Natural killer cell treated with Interleukin-12 subunit alpha and Interleukin-12 subunit beta and Interleukin-15 and Interleukin-18, amount 100 ng/mL, for 72 hours (primary cell): ENCODE measurements around the gene CALU. TPM values are rescaled to one million over a fixed set of nuclear protein-coding genes. Genes with fewer than 3 reads are reported as not detected.

Experiments
- ATAC-seq, 2 donors: fragments of 150-1000 bp; cut with Tn5 transposase in 1 of 2; sonication (Bioruptor Pico), chemical (Tn5 transposase) in 1 of 2; 2 replicates each; pipeline ENCODE4 v1.10.0; 2021
- DNase-seq: peaks from one replicate; pipeline ENCODE4 v3.0.0; 2022; ENCODE audit warnings: low spot score
- H3K27ac Mint-ChIP-seq, 2 donors: 1 replicate in 1 of 2; 2 replicates in 1 of 2; pipeline ENCODE4 v1.8.0; 2022; ENCODE audit warnings: mixed read lengths in 2 of 2, mild to moderate bottlenecking in 1 of 2, moderate library complexity in 1 of 2
- H3K27me3 Mint-ChIP-seq, 2 donors: 1 replicate in 1 of 2; 2 replicates in 1 of 2; pipeline ENCODE4 v1.8.0; 2022; ENCODE audit warnings: mixed read lengths in 2 of 2
- H3K36me3 Mint-ChIP-seq: one replicate; pipeline ENCODE4 v1.8.0; 2022; ENCODE audit warnings: mixed read lengths
- H3K4me1 Mint-ChIP-seq, 2 donors: 1 replicate in 1 of 2; 2 replicates in 1 of 2; pipeline ENCODE4 v1.8.0; 2022; ENCODE audit warnings: low read depth in 2 of 2, mixed read lengths in 2 of 2, mild to moderate bottlenecking in 1 of 2
- H3K4me3 Mint-ChIP-seq: one replicate; pipeline ENCODE4 v1.8.0; 2022; ENCODE audit warnings: mixed read lengths
- H3K9me3 Mint-ChIP-seq: 2 replicates; pipeline ENCODE4 v1.8.0; 2022; ENCODE audit warnings: mixed read lengths
- total RNA-seq, 2 donors: library from RNA; stranded (reverse); gene quantifications; one replicate each; pipeline ENCODE4 v1.2.3, GENCODE V29; 2022

The CALU gene
- total RNA-seq, 2 donors from 2014 or later, result 46.3 to 60.5 TPM

DNA sequence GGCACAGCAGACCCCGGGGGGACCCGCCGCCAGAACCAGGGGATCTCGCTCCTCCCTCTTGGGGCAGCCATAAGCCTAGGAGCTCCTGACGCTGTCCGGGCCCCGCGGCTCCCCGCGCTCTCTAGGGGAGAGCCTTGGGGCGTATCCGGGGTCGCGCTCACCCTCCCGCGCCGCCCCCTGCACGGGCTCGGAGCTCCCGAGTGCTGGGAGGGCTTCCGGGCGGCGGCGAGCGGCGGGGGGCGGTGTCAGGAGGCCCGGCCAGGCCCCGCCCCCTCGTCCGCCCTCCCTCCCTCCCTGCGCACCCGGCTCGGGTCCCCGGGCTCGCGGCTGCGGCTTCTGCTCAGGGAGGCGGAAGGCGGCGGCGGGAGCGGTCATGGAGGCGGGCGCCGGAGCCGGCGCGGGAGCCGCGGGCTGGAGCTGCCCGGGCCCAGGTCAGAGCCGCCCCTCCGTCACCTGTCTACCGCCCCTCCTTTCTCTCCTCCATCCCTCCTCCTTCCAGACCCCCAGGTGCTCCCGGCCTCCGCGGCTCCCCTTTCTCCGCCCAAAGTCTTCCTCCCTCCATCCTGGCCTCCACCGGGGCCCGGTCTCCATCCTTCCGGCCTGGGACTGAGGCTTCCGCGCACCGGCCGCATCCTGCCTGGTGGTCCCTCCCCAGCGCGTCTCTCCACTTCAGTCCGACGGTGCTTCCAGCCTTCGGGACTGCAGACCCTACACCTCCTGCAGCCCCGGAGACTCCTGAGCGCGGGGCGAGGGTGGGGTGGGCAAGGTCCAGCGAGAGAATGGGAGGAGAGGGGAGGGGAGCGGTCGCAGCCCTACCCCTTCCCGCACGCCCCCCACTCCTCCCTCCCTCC, 52.2 kb downstream of the CALU start, which contains the start of gene CCDC136:
Gene CCDC136, plus strand, starts transcription at position 848 of the 851 bp plus-strand sequence. CDS start 444 bp downstream, outside the sequence.
- peak; percentile 95 to 96 for ATAC-seq
- DNase-seq, result peak; percentile 84
- Mint-ChIP-seq H3K27ac (no peak within 1 kb of the TSS), H3K4me3 (peak within 1 kb of the TSS; percentile 85), H3K9me3 (no peaks in the 10 kb centered on the region), H3K27me3 (no peaks in the 10 kb centered on the region), H3K36me3 (no peaks in the 10 kb centered on the region), H3K4me1 (peaks cover 4 to 7% of the 10 kb centered on the region in 2 donors)

DNA sequence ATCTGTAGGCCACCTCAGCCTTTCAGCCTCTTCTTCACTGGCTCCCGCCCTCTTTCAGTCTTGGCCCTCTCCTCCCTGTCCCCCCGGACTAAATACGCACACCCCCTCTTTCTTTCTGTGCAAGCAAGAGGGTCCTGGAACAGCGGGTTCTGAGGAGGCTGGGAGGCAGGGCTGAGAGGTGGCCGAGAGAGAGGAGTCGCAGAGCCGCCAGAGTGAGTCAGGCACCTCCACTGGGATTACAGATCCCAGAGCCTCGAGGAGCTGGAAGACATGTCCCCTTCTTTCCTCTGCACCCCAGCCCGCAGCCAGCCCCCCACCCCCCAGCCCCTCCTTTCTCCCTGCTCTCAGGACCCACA, 52.8 kb downstream of the CALU start:
- H3K4me1 Mint-ChIP-seq, result peaks cover 4 to 7% of the 10 kb centered on the region in 2 donors
- H3K27ac Mint-ChIP-seq, result no peak overlapping the region

DNA sequence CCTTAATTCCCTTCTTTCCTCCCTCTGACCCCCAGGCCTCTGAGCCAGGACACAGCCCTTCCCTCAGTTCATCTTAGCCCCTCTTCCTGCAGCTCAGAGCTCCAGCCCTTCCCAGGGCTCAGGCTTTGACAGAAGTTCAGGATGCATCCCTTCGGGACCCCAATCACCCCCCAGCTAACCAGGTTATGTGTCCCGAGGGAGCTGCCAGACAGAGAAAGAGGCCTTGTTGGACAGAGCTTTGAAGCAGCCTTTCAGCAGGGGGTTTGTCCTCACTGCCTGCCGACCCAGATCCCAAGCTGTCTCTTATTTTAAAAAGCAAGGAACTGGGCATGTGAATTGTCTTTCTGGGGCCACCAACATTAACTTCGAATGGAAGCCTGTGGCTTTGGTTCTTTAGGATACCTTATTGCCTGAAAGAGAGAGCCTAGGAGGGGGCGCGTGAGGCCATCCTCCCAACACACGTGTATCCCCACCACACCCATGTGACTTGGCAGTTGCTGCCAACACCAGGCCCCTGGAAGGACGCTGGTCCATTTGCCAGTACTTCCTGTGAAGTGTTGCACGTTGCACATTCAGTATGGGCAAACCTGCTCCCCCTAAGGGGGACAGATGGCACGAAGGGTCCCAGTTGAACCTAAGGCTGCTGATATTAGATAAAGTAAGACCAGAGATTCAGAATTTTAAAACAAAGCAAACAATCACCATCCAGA, 53.5 kb downstream of the CALU start:
- ATAC-seq (no peak), DNase-seq (no peak)
- Mint-ChIP-seq H3K27ac (no peak overlapping the region), H3K4me3 (peak overlapping the region; percentile 85), H3K27me3 (no peaks in the 10 kb centered on the region), H3K36me3 (no peaks in the 10 kb centered on the region), H3K4me1 (peaks cover 4 to 7% of the 10 kb centered on the region in 2 donors), H3K9me3 (no peaks in the 10 kb centered on the region)

More for the DNA sequence above, 52.8 kb downstream of the CALU start:
- no peaks in the 10 kb centered on the region for H3K9me3 Mint-ChIP-seq
- H3K27me3 Mint-ChIP-seq, result no peaks in the 10 kb centered on the region
- ATAC-seq, result no peak
- no peak for DNase-seq
- H3K36me3 Mint-ChIP-seq, result no peaks in the 10 kb centered on the region
- peak overlapping the region; percentile 85 for H3K4me3 Mint-ChIP-seq

DNA sequence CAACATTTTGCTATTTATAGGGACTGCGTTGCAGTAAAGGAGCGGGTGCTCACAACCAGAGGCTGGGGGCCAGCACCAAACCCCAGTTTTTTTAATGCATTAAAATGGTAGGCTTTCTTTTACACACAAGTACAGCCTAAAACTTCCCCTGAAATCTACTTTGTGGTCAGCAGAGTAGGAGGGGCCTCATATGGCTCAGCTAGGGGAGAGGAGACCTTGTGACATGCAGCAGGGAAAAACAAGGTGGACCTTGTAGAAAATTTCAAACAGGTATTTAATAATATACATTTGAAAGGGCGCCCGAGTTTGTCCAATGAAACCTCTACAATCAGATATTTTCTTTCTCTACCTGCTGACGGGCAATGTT, 54.0 kb downstream of the CALU start:
- ATAC-seq, result no peak
- Mint-ChIP-seq H3K4me3 (no peak overlapping the region), H3K36me3 (no peaks in the 10 kb centered on the region), H3K27me3 (no peaks in the 10 kb centered on the region), H3K27ac (no peak overlapping the region), H3K9me3 (no peaks in the 10 kb centered on the region), H3K4me1 (peaks cover 4 to 7% of the 10 kb centered on the region in 2 donors)
- DNase-seq, result no peak

DNA sequence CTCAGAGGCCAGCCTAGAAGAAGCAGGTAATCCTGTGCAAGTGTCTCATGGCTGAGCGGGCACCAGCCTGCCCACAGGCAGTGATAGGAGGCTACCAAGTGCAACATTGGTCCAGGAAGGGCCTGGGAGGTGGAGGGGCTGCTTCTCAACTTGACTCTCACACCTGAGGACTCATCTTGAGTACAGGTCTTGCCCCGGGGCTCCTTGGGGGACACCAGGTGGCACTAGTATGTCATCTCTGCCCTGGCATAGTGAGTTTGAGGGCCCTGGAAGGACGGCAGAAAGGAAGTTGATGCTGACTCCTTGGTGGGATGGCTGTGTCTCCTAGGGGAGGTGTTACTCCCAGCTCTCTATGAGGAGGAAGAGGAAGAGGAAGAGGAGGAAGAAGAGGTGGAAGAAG, 54.9 kb downstream of the CALU start:
- H3K27ac Mint-ChIP-seq, result no peak overlapping the region
- H3K36me3 Mint-ChIP-seq, result no peaks in the 10 kb centered on the region
- H3K4me3 Mint-ChIP-seq, result no peak overlapping the region
- no peak for ATAC-seq
- DNase-seq, result no peak
- peaks cover 4 to 7% of the 10 kb centered on the region in 2 donors for H3K4me1 Mint-ChIP-seq
- no peaks in the 10 kb centered on the region for H3K27me3 Mint-ChIP-seq
- H3K9me3 Mint-ChIP-seq, result no peaks in the 10 kb centered on the region

DNA sequence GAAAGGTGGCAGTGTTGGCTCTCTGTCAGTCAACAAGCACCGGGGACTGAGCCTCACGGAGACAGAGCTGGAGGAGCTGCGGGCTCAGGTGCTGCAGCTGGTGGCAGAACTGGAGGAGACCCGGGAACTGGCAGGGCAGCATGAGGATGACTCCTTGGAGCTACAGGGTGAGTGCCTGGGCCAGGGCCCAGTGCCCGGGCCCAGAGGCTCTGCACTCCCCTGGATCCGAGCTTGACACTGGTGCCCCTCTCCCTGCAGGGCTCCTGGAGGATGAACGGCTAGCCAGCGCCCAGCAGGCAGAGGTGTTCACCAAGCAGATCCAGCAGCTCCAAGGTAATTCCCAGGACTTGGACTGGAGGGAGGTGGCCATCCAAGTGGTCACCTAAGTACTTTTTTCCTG, 55.3 kb downstream of the CALU start:
- H3K27ac Mint-ChIP-seq, result no peak overlapping the region

DNA sequence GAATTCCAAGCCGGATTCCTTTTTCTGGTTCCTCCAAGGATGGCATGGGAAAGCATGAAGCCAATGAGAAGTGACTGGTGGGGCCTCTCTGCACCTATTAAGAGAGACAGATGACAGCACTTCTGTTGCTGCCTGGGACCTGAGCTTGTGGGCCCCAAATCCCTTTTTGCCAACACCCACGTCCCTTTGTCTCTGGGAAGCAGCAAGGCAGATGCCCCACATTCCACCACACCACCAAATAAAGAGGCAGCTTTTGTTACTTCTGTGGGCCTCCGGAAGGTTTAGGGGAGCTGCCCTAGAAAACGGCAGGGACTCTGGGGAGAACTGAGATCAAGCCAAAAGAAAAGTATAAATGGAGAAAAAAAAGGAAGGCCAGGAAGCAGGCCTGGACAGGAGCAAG, 56.0 kb downstream of the CALU start:
- Mint-ChIP-seq H3K4me1 (peaks cover 3 to 4% of the 10 kb centered on the region in 2 donors), H3K27ac (peak overlapping the region in 1 of 2 donors; percentile 30), H3K4me3 (no peak overlapping the region), H3K36me3 (no peaks in the 10 kb centered on the region), H3K27me3 (no peaks in the 10 kb centered on the region), H3K9me3 (no peaks in the 10 kb centered on the region)
- DNase-seq (no peak), ATAC-seq (no peak)

More for the DNA sequence above, 55.3 kb downstream of the CALU start:
- Mint-ChIP-seq H3K4me3 (no peak overlapping the region), H3K36me3 (no peaks in the 10 kb centered on the region), H3K27me3 (no peaks in the 10 kb centered on the region), H3K9me3 (no peaks in the 10 kb centered on the region), H3K4me1 (peaks cover 3 to 4% of the 10 kb centered on the region in 2 donors)
- DNase-seq (no peak), ATAC-seq (no peak)

DNA sequence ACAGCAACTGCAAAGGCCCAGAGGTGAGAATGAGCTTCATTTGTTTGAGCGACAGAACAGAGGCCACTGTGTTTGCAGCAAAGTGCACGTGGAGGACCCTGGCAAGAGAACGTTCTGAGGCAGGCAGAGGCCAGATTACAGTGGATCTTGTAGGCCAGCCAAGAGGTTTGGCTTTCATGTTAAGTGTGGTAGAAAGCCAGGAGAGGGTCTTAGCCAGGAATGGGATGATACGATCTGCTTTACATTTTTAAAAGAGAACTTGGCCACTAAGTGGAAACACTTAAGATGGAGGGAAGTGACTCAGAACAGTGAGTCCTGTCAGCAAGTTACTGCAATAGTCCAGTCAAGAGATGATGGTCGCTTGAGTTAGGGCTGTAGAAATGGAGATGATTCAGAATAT, 57.2 kb downstream of the CALU start:
- H3K27me3 Mint-ChIP-seq, result no peaks in the 10 kb centered on the region
- H3K36me3 Mint-ChIP-seq, result no peaks in the 10 kb centered on the region
- DNase-seq, result peak; percentile 29
- H3K4me3 Mint-ChIP-seq, result no peak overlapping the region
- ATAC-seq, result no peak
- H3K27ac Mint-ChIP-seq, result no peak overlapping the region
- no peaks in the 10 kb centered on the region for H3K9me3 Mint-ChIP-seq
- no peaks in the 10 kb centered on the region for H3K4me1 Mint-ChIP-seq

DNA sequence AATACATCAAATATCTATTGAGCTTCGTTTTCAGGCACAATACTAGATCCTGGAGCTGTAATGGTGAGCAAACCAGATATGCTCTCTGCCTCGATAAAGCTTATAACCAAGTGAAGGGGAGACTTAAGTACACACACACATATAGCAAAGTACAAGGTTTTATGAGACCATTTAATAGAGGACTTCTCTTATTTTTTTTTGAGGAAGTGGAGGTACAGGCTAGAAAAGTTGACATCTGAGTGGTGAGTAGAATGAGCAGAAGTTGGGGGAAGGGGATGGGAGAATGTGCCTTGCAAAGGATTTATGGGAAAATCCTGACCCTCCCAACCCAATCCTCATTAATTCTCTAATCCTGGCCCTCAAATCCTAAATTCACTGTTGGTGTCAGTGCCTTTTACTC, 60.3 kb downstream of the CALU start:
- Mint-ChIP-seq H3K4me3 (no peak overlapping the region), H3K4me1 (no peaks in the 10 kb centered on the region), H3K27me3 (no peaks in the 10 kb centered on the region), H3K36me3 (no peaks in the 10 kb centered on the region), H3K9me3 (no peaks in the 10 kb centered on the region), H3K27ac (no peak overlapping the region)
- DNase-seq, result peak; percentile 13
- no peak for ATAC-seq

DNA sequence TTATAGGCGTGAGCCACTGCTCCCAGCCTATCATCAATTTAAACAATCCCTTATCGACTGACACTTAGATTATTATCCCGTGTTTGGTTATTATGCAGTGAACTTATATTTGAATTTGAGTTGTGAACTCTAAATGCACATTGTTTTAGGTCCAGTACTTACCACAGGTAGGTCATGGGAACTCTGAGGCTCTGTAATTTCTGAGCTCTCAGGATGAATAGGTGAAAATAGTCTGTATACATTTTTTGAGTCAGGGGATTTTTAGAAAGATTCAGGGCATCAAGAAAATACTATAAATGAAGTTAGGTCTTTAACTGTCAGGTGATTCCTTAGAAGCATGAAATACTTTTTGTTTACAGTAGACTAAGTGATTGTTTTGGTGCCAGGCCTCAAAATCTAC, 61.4 kb downstream of the CALU start:
- no peak overlapping the region for H3K27ac Mint-ChIP-seq
- no peaks in the 10 kb centered on the region for H3K36me3 Mint-ChIP-seq
- DNase-seq (no peak), ATAC-seq (no peak)
- no peaks in the 10 kb centered on the region for H3K4me1 Mint-ChIP-seq
- no peaks in the 10 kb centered on the region for H3K9me3 Mint-ChIP-seq
- H3K4me3 Mint-ChIP-seq, result no peak overlapping the region
- H3K27me3 Mint-ChIP-seq, result no peaks in the 10 kb centered on the region

DNA sequence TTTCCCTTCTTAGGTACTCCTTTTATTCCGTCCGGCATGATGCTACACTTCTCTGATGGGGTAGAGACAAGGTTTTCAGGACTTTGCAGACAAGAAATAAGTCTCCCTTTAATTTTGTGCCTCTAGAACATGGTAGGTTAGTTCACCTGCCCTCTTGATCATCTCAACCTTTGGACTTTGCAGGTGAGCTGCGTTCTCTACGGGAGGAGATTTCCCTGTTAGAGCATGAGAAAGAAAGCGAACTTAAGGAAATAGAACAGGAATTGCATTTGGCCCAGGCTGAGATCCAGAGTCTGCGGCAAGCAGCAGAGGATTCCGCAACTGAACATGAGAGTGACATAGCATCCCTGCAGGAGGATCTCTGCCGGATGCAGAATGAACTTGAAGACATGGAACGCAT, 61.8 kb downstream of the CALU start:
- ATAC-seq (no peak), DNase-seq (no peak)
- no peaks in the 10 kb centered on the region for H3K9me3 Mint-ChIP-seq
- H3K4me3 Mint-ChIP-seq, result no peak overlapping the region
- H3K27me3 Mint-ChIP-seq, result no peaks in the 10 kb centered on the region
- H3K36me3 Mint-ChIP-seq, result no peaks in the 10 kb centered on the region
- no peak overlapping the region for H3K27ac Mint-ChIP-seq
- no peaks in the 10 kb centered on the region for H3K4me1 Mint-ChIP-seq

DNA sequence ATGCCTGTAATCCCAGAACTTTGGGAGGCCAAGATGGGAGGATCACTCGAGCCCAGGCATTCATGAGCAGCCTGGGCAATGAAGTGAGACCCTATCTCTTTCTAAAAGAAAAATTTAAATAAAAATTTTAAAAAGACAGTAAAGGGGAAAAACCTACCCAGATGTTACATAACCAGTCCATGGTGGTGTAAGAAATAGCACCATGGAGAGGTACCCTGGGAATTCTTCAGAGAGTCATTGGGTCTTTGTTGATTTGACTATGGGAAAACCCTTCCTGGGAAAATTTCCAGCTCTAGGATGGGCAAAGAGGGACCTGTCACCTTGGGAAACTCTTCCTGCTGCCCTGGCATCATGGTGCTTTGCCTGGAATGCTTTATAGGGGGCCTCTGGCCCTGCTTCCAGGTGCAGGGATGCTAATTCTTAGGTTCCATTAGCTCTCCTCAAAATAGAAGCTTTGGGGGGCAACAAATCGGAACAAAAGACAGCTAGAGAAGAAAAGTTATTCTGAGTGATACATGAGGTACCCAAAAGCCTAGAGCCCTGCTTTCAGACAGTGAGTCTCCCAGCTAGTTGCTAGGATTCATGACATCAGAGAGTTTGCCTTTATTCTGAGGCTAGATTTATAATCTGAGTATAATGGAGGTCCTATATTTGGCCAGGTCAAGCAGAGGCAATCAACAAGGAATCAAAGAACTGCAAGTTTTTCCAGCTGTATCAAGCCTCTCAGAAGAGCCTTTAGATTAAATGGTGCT, 62.7 kb downstream of the CALU start:
- no peaks in the 10 kb centered on the region for H3K9me3 Mint-ChIP-seq
- DNase-seq (no peak), ATAC-seq (no peak)
- no peaks in the 10 kb centered on the region for H3K27me3 Mint-ChIP-seq
- no peaks in the 10 kb centered on the region for H3K36me3 Mint-ChIP-seq
- H3K27ac Mint-ChIP-seq, result no peak overlapping the region
- H3K4me1 Mint-ChIP-seq, result no peaks in the 10 kb centered on the region
- H3K4me3 Mint-ChIP-seq, result no peak overlapping the region

DNA sequence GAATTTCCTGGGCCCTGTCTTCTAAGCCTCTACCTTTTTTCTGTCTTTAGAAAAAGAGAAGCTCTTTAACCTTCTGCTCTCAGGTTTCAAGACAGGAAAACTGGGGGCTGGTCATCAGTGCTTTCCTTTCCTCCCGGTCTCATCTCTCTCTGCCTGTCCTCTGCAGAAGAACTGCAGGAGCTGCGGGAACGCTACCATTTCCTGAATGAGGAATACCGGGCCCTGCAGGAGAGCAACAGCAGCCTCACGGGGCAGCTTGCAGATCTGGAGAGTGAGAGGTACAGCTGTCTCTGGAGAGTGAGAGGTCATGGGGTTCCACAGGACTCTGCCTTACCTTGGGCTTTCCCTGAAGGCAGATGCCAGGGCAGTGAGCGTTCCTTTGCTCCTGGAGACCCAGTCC, 65.3 kb downstream of the CALU start:
- Mint-ChIP-seq H3K27me3 (no peaks in the 10 kb centered on the region), H3K4me3 (no peak overlapping the region), H3K9me3 (no peaks in the 10 kb centered on the region), H3K27ac (no peak overlapping the region), H3K36me3 (no peaks in the 10 kb centered on the region), H3K4me1 (no peaks in the 10 kb centered on the region)
- DNase-seq, result no peak
- ATAC-seq, result no peak

DNA sequence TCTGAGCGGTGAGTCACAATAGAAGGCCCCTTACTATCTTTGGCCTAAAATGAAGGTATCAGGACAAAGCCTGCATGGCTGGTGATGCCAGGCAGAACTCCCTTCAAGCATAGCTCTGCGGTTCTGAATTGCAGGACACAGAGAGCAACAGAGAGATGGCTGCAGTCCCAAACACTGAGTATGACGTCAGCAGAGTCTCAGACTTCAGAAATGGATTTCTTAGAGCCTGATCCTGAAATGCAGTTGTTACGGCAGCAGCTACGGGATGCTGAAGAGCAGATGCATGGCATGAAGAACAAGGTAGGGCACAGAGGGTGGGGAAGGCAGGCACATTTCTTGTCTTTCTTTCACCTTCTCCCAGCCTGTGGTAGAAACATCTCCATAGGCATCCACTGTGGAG, 66.1 kb downstream of the CALU start:
- H3K27ac Mint-ChIP-seq, result no peak overlapping the region
- no peaks in the 10 kb centered on the region for H3K9me3 Mint-ChIP-seq
- ATAC-seq (no peak), DNase-seq (peak; percentile 13)
- no peaks in the 10 kb centered on the region for H3K4me1 Mint-ChIP-seq
- H3K27me3 Mint-ChIP-seq, result no peaks in the 10 kb centered on the region
- no peak overlapping the region for H3K4me3 Mint-ChIP-seq
- no peaks in the 10 kb centered on the region for H3K36me3 Mint-ChIP-seq
